Measurements from ENCODE around the gene CTIF.

The CTIF gene

GRCh38 chr18:48847807-48848486, 309.1 kb downstream of the CTIF start:
- DNase-seq (ENCODE audit: low read depth in 2 of 2), result no peak

GRCh38 chr18:48848641-48849143, 309.9 kb downstream of the CTIF start:
- no peak for DNase-seq (ENCODE audit: low read depth in 2 of 2)

GRCh38 chr18:48850822-48851598, 312.2 kb downstream of the CTIF start:
- DNase-seq (ENCODE audit: low read depth in 2 of 2), result no peak

- DNase-seq (ENCODE audit: low read depth in 2 of 2), result no peak
These were observed 312.7 kb downstream of the CTIF start for GRCh38 chr18:48851599-48851960.

GRCh38 chr18:48852292-48852691, 313.5 kb downstream of the CTIF start:
- DNase-seq (ENCODE audit: low read depth in 2 of 2), result no peak

- no peak for DNase-seq (ENCODE audit: low read depth in 2 of 2)
These were observed 314.0 kb downstream of the CTIF start for GRCh38 chr18:48852794-48853193.

GRCh38 chr18:48853588-48853987, 314.8 kb downstream of the CTIF start:
- no peak for DNase-seq (ENCODE audit: low read depth in 2 of 2)

GRCh38 chr18:48854780-48855179, 315.9 kb downstream of the CTIF start:
- no peak for DNase-seq (ENCODE audit: low read depth in 2 of 2)

GRCh38 chr18:48855422-48856377, 316.9 kb downstream of the CTIF start:
- no peak for DNase-seq (ENCODE audit: low read depth in 2 of 2)

- DNase-seq (ENCODE audit: low read depth in 2 of 2), result no peak
These were observed 318.3 kb downstream of the CTIF start for GRCh38 chr18:48857023-48857694.

- DNase-seq (ENCODE audit: low read depth in 2 of 2), result no peak
These were observed 319.8 kb downstream of the CTIF start for GRCh38 chr18:48858676-48859075.

- no peak for DNase-seq (ENCODE audit: low read depth in 2 of 2)
These were observed 320.8 kb downstream of the CTIF start for GRCh38 chr18:48859311-48860268.

GRCh38 chr18:48860269-48861180, 321.7 kb downstream of the CTIF start:
- no peak for DNase-seq (ENCODE audit: low read depth in 2 of 2)

GRCh38 chr18:48861181-48861708, 322.4 kb downstream of the CTIF start:
- DNase-seq (ENCODE audit: low read depth in 2 of 2), result no peak

GRCh38 chr18:48862132-48862531, 323.3 kb downstream of the CTIF start:
- no peak for DNase-seq (ENCODE audit: low read depth in 2 of 2)

GRCh38 chr18:48862678-48863270, 323.9 kb downstream of the CTIF start:
- no peak for DNase-seq (ENCODE audit: low read depth in 2 of 2)

GRCh38 chr18:48863432-48864065, 324.7 kb downstream of the CTIF start:
- DNase-seq (ENCODE audit: low read depth in 2 of 2), result no peak

GRCh38 chr18:48864876-48865275, 326.0 kb downstream of the CTIF start:
- no peak for DNase-seq (ENCODE audit: low read depth in 2 of 2)

All from stimulated activated CD4-positive, alpha-beta T cell treated with anti-CD3 and anti-CD28 coated beads, Interleukin-4, amount 100 ng/mL, for 48 hours (primary cell).